Left ventricle myocardium inferior (tissue), 1 donor: ENCODE data around the gene MAGEF1. TPM values are rescaled to one million over a fixed set of nuclear protein-coding genes. Genes with fewer than 3 reads are reported as not detected.

Experiments
- DNase-seq: peaks from one replicate; pipeline ENCODE4 v3.0.0-alpha.2; 2020
- H3K27ac ChIP-seq: fragments of 200-600 bp; replicated peaks from 2 replicates; pipeline ENCODE4 v1.8.0; 2021
- H3K27me3 ChIP-seq: fragments of 200-600 bp; 2 replicates; pipeline ENCODE4 v1.8.0; 2021; ENCODE audit warnings: low read depth
- H3K36me3 ChIP-seq: fragments of 200-600 bp; 2 replicates; pipeline ENCODE4 v1.8.0; 2021
- H3K4me1 ChIP-seq: fragments of 200-600 bp; 2 replicates; pipeline ENCODE4 v1.8.0; 2021
- H3K4me3 ChIP-seq: fragments of 200-600 bp; 2 replicates; pipeline ENCODE4 v1.8.0; 2021; ENCODE audit warnings: mild to moderate bottlenecking, moderate library complexity
- H3K9me3 ChIP-seq: fragments of 200-600 bp; replicated peaks from 2 replicates; pipeline ENCODE4 v1.8.0; 2021
- intact Hi-C: fragments of 100-400 bp; cut with micrococcal nuclease; formaldehyde crosslinking; loops from one replicate; pipeline ENCODE4 v1.11.0; 2022
- total RNA-seq: library from RNA; stranded (reverse); fragmentation: NEBNext Ultra II Directional; extraction: Animal tissue kit (Norgen Biotek cat#: 25700); gene quantifications from one replicate; pipeline ENCODE4 v1.2.1, GENCODE V29; 2021
- TF ChIP-seq, protein P1 (sequence below): fragments of 200-600 bp; IDR thresholded peaks from 2 replicates; pipeline ENCODE4 v1.8.0; 2021; ENCODE audit warnings: antibody characterized with exemption, mild to moderate bottlenecking, borderline replicate concordance
- donor health status: DM: no; HTN: yes; CAD: no; lungs with severe emphysema.

Gene MAGEF1
- total RNA-seq, 1 donor from 2014 or later = 35.7 TPM

DNA sequence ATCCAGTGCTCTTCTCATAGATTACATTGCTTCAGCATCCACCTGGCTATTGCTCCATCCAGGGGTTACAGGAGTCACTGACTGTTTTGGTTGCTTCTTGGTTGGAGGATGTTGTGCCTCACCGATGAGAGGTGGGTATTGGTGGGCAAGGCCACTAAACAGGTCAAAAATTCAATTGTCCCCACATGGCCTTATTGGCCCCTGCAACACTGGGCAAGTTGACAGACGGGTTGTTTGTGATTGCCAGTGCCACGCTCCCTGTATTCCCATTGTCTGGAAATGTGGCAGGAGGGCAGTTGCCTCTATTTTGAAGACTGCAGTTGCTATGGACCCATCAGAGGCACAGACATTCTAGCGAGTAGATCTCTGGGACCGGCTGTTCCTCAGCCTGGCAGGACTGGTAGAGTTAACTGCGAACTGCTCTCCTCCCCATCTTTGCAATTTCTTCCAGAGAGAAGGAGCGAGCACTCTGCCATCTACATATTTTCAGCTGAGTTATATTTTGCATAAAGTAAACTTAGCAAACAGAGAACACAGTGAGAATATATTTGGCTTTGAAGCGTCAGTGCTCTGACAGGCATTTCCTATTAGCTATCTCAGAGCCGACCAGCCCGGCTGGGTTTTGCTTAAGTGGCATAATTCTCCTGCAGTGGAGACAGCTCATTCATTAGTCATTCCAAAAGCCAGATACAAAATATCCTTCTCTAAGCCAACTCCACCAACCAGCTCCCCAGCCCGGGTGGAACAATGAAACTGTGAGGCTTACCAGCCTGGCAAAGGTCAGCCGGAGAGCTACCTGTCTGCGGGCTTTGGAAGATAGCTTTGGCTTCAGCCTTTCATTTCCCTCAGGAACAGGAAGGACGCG, 26.0 kb upstream of the MAGEF1 start:
- H3K27ac ChIP-seq = no peak overlapping the region
- DNase-seq = no peak
- no peaks in the 10 kb centered on the region for H3K9me3 ChIP-seq
- no peak overlapping the region for H3K4me3 ChIP-seq
- H3K36me3 ChIP-seq = no peaks in the 10 kb centered on the region
- peaks cover 23% of the 10 kb centered on the region for H3K27me3 ChIP-seq
- intact Hi-C loops = no loop called here
- TF ChIP-seq, protein P1, sequence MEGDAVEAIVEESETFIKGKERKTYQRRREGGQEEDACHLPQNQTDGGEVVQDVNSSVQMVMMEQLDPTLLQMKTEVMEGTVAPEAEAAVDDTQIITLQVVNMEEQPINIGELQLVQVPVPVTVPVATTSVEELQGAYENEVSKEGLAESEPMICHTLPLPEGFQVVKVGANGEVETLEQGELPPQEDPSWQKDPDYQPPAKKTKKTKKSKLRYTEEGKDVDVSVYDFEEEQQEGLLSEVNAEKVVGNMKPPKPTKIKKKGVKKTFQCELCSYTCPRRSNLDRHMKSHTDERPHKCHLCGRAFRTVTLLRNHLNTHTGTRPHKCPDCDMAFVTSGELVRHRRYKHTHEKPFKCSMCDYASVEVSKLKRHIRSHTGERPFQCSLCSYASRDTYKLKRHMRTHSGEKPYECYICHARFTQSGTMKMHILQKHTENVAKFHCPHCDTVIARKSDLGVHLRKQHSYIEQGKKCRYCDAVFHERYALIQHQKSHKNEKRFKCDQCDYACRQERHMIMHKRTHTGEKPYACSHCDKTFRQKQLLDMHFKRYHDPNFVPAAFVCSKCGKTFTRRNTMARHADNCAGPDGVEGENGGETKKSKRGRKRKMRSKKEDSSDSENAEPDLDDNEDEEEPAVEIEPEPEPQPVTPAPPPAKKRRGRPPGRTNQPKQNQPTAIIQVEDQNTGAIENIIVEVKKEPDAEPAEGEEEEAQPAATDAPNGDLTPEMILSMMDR = no peak
- no peaks in the 10 kb centered on the region for H3K4me1 ChIP-seq

GRCh38 chr3:184737063-184737462, 25.2 kb upstream of the MAGEF1 start:
- intact Hi-C loops = no loop called here
- Histone ChIP-seq H3K27ac (no peak overlapping the region), H3K9me3 (no peaks in the 10 kb centered on the region), H3K4me1 (no peaks in the 10 kb centered on the region), H3K36me3 (no peaks in the 10 kb centered on the region), H3K27me3 (peaks cover 23% of the 10 kb centered on the region), H3K4me3 (no peak overlapping the region)
- TF ChIP-seq, protein P1 = no peak
- DNase-seq = no peak

- Histone ChIP-seq H3K4me1 (no peaks in the 10 kb centered on the region), H3K27ac (no peak overlapping the region), H3K36me3 (no peaks in the 10 kb centered on the region), H3K27me3 (peaks cover 11% of the 10 kb centered on the region), H3K4me3 (no peak overlapping the region), H3K9me3 (no peaks in the 10 kb centered on the region)
- intact Hi-C loops = no loop called here
- no peak for DNase-seq
- TF ChIP-seq, protein P1 = no peak
These were observed 23.2 kb upstream of the MAGEF1 start for GRCh38 chr3:184734903-184735701.

DNA sequence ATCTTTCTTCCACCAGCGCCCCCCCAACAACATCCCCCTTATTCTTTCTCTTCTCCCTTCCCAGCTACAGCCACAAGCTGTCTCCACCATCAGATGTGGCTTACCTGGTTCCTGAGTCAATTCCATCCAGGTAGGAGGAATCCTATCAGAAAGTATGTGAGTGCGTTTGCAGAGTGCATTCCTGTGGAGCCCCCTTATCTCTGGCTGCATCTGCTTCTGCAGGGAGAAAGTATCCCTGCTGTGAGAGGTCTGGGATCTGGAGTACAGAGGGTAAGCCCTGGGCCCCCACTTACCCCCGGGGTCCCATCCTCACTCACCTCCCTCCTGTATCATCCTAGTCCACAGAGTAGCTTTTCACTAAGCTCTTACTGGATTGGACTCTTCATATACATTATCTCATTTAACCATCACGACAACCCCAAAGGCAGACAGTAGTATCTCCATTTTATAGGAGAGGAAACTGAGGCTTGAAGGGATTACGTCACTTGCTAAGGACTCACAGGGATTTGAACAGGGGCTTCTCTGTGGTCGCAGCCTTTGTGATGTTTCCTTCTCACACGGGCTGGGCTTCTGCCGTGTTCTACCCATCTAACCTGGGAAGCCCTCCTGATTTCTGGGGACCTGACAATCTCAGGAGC, 22.2 kb upstream of the MAGEF1 start:
- TF ChIP-seq, protein P1 = no peak
- peaks cover 9% of the 10 kb centered on the region for H3K27me3 ChIP-seq
- DNase-seq = no peak
- no peak overlapping the region for H3K27ac ChIP-seq
- no peaks in the 10 kb centered on the region for H3K36me3 ChIP-seq
- no peaks in the 10 kb centered on the region for H3K4me1 ChIP-seq
- H3K4me3 ChIP-seq = no peak overlapping the region
- no peaks in the 10 kb centered on the region for H3K9me3 ChIP-seq
- intact Hi-C loops = no loop called here

DNA sequence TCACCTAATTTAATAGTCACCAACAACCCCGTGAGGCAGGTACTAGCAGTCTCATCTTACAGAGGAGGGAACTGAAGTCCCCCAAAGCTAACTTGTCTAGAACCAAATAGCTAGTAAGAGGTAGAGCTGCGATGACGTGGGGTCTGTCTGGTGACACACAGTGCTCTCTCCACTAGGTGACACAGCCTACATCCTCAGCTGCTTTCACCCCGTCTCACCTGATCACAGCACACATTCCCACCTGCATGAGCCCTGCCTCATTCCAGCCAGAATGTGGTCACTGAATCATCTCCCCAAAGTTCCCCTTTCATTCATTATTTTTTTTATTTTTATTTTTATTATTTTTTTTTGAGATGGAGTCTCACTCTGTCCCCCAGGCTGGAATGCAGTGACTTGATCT, 21.3 kb upstream of the MAGEF1 start:
- no peak for DNase-seq
- Histone ChIP-seq H3K36me3 (no peaks in the 10 kb centered on the region), H3K9me3 (no peaks in the 10 kb centered on the region), H3K4me1 (no peaks in the 10 kb centered on the region), H3K4me3 (no peak overlapping the region), H3K27me3 (peaks cover 9% of the 10 kb centered on the region), H3K27ac (no peak overlapping the region)
- intact Hi-C loops = no loop called here
- TF ChIP-seq, protein P1 = no peak
